ENCODE data around the gene GLS.

GLS gene

GRCh38 chr2:190888449-190888848, 7.8 kb downstream of the GLS start:
- DNase-seq: no peak

GRCh38 chr2:190889175-190889943, 8.7 kb downstream of the GLS start:
- DNase-seq: no peak

GRCh38 chr2:190891372-190891771, 10.8 kb downstream of the GLS start:
- DNase-seq: no peak

- no peak for DNase-seq
Observed at GRCh38 chr2:190891889-190892288, 11.3 kb downstream of the GLS start.

- DNase-seq: no peak
Observed at GRCh38 chr2:190893157-190893556, 12.5 kb downstream of the GLS start.

GRCh38 chr2:190896477-190896876, 15.9 kb downstream of the GLS start:
- DNase-seq: no peak

GRCh38 chr2:190903693-190904450, 23.3 kb downstream of the GLS start:
- DNase-seq: no peak

GRCh38 chr2:190904640-190905261, 24.1 kb downstream of the GLS start:
- no peak for DNase-seq

- no peak for DNase-seq
Observed at GRCh38 chr2:190908532-190908931, 27.9 kb downstream of the GLS start.

- DNase-seq: no peak
Observed at GRCh38 chr2:190909680-190910079, 29.1 kb downstream of the GLS start.

- no peak for DNase-seq
Observed at GRCh38 chr2:190910341-190911136, 29.9 kb downstream of the GLS start.

GRCh38 chr2:190911813-190912212, 31.2 kb downstream of the GLS start:
- DNase-seq: no peak

- no peak for DNase-seq
Observed at GRCh38 chr2:190912726-190913125, 32.1 kb downstream of the GLS start.

- DNase-seq: no peak
Observed at GRCh38 chr2:190913725-190914124, 33.1 kb downstream of the GLS start.

GRCh38 chr2:190916829-190917228, 36.2 kb downstream of the GLS start:
- no peak for DNase-seq

GRCh38 chr2:190920085-190920484, 39.5 kb downstream of the GLS start:
- DNase-seq: no peak

GRCh38 chr2:190922376-190922775, 41.8 kb downstream of the GLS start:
- DNase-seq: no peak

- no peak for DNase-seq
Observed at GRCh38 chr2:190927301-190927700, 46.7 kb downstream of the GLS start.

- DNase-seq: no peak
Observed at GRCh38 chr2:190929919-190930318, 49.3 kb downstream of the GLS start.

GRCh38 chr2:190930411-190930810, 49.8 kb downstream of the GLS start:
- no peak for DNase-seq

GRCh38 chr2:190932514-190932913, 51.9 kb downstream of the GLS start:
- no peak for DNase-seq

- DNase-seq: no peak
Observed at GRCh38 chr2:190933361-190933760, 52.7 kb downstream of the GLS start.

- no peak for DNase-seq
Observed at GRCh38 chr2:190935054-190935453, 54.4 kb downstream of the GLS start.

Measured in CD4-positive, alpha-beta T cell treated with Interleukin-1 beta for 1 hour (primary cell).